ENCODE results near the gene HOXB9. TPM values are rescaled to one million over a fixed set of nuclear protein-coding genes. Genes with fewer than 3 reads are reported as not detected.

HOXB9 gene
- total and polyA plus RNA-seq, 2 experiments from 2014 or later, result 1.5 to 2.5 TPM

DNA sequence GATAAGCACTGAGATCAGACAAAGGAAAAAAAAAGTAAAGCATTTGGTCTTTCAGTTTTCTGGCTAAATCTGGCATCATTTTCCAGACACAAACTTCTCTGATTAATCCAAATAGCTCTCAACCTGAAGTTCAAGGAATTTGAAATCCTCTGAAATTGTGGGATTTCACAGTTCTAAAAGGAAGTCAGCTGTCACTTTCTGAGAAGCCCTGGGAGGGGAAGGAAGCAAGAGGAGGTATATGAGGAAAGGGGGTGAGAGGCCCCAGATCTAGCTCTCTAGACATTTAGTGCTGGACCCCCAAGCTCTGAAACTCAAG lies 17.5 kb upstream of the HOXB9 start:
- Histone ChIP-seq H3K36me3 (replicated peaks; ENCODE audit: insufficient read depth, low read depth) (no peaks in the 10 kb centered on the region), H3K79me2 (no peaks in the 10 kb centered on the region), H3K4me1 (ENCODE audit: insufficient read depth) (no peaks in the 10 kb centered on the region), H3K27me3 (peaks cover 99% of the 10 kb centered on the region), H3K9me2 (replicated peaks; ENCODE audit: insufficient read depth) (no peaks in the 10 kb centered on the region), H3K27ac (no peak overlapping the region), H4K20me1 (ENCODE audit: insufficient read depth, poor library complexity, severe bottlenecking) (no peaks in the 10 kb centered on the region), H3K9me3 (ENCODE audit: low read depth) (no peaks in the 10 kb centered on the region), H3K4me3 (no peak overlapping the region), H2AFZ (no peak overlapping the region), H3K4me2 (no peak overlapping the region)
- TF ChIP-seq, protein P1, sequence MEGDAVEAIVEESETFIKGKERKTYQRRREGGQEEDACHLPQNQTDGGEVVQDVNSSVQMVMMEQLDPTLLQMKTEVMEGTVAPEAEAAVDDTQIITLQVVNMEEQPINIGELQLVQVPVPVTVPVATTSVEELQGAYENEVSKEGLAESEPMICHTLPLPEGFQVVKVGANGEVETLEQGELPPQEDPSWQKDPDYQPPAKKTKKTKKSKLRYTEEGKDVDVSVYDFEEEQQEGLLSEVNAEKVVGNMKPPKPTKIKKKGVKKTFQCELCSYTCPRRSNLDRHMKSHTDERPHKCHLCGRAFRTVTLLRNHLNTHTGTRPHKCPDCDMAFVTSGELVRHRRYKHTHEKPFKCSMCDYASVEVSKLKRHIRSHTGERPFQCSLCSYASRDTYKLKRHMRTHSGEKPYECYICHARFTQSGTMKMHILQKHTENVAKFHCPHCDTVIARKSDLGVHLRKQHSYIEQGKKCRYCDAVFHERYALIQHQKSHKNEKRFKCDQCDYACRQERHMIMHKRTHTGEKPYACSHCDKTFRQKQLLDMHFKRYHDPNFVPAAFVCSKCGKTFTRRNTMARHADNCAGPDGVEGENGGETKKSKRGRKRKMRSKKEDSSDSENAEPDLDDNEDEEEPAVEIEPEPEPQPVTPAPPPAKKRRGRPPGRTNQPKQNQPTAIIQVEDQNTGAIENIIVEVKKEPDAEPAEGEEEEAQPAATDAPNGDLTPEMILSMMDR (IDR thresholded peaks at IDR 0.05; ENCODE audit: poor library complexity), result no peak
- TF ChIP-seq EZH2phosphoT487 (IDR thresholded peaks at IDR 0.05; ENCODE audit: low read depth, severe bottlenecking, unreplicated experiment), result no peak
- TF ChIP-seq EZH2 (IDR thresholded peaks at IDR 0.05; ENCODE audit: borderline replicate concordance), result no peak
- DNase-seq (ENCODE audit: low spot score), result no peak

DNA sequence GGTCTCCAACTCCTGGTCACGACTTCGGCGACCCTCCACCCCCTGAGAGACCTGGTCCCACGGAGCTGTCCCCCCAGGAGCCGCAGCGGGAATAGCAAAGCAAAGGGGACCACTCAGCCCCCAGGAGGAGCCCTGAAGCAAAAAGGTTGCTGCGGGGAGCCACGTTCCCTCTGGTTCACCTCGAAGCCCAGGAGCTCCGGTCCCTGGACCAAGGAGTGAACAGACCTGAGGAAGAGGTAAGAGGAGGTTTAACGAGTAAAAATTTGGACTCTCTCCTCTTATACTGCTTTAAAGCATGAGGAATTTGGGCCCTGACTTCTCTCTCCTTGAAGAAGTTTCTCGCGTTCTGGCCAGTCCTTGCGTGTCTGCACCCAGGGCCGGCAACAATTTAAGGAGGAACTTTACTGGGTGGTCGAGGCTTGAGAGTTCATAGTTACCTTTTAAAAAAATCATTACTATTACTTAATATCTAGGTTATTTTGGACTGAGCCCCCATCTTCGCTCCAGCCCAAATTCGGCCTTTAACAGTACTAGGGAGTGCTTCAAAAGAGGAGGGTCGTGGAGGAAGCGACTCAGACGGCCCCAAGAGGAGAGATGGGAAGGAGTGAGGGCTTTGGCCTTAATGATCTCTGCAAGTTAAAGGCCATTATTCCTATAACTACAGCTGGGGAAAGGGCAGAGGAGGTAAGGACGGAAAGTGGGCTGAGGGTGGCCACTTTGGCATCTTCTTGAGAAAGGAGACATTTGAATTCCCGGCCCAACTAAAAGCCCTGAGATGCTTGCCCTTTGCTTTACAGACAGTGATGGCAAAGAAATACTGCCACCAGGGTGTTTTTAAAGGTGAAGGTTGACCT lies 16.9 kb upstream of the HOXB9 start:
- H3K4me2 ChIP-seq, result no peak overlapping the region
- TF ChIP-seq EZH2phosphoT487 (IDR thresholded peaks at IDR 0.05; ENCODE audit: low read depth, severe bottlenecking, unreplicated experiment), result no peak
- TF ChIP-seq, protein P1 (IDR thresholded peaks at IDR 0.05; ENCODE audit: poor library complexity), result no peak
- TF ChIP-seq EZH2 (IDR thresholded peaks at IDR 0.05; ENCODE audit: borderline replicate concordance), result peak; percentile 4
- no peak overlapping the region for H3K27ac ChIP-seq
- H3K9me2 ChIP-seq (replicated peaks; ENCODE audit: insufficient read depth), result no peaks in the 10 kb centered on the region
- no peak for DNase-seq (ENCODE audit: low spot score)
- H3K9me3 ChIP-seq (ENCODE audit: low read depth), result no peaks in the 10 kb centered on the region
- WGBS (ENCODE audit: low lambda C conversion rate, missing lambda C conversion rate), result 33% methylated on average over 23 of the region's 23 CpGs
- H3K79me2 ChIP-seq, result no peaks in the 10 kb centered on the region
- no peaks in the 10 kb centered on the region for H3K36me3 ChIP-seq (replicated peaks; ENCODE audit: insufficient read depth, low read depth)
- no peak overlapping the region for H2AFZ ChIP-seq
- H3K4me3 ChIP-seq, result no peak overlapping the region
- no peaks in the 10 kb centered on the region for H3K4me1 ChIP-seq (ENCODE audit: insufficient read depth)
- peaks cover 99% of the 10 kb centered on the region for H3K27me3 ChIP-seq
- H4K20me1 ChIP-seq (ENCODE audit: insufficient read depth, poor library complexity, severe bottlenecking), result no peaks in the 10 kb centered on the region

DNA sequence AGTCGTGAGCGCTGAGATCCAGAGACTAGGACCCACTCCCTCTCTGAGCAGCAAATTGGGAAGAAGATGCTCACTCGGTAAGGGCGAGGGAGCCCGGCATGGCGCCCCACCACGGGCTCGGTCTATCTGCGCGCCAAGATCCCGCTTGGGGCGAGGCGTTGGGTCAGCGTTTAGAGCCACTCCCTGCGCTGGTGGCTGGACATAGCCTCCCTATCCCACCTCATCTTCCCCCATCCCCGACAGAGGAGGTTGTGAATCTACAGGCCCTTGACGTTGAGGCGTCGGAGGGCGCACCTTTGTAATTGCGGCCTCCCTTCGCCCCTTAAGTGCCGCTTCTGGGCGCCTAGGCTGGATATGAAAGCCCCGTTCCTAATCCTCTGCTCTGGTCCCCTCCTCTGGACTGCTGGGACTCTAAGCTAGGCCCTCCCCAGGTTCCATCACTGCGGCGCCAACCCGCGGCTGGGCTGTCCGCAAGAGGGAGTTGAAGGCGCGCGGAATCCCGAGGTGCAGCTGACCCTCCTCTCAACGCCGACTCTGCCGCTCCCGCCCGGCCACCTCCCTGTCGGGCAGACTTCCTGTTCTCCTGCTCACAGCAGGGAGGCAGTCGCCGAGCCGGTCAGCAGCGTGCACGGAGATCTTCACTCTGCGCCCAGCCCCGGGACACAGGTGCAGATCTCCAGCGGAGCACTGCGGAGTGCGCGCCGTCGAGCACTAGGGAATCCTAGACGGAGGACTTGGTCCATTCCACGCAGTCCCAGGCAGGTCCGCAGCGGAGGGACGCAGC lies 16.1 kb upstream of the HOXB9 start:
- Histone ChIP-seq H3K9me3 (ENCODE audit: low read depth) (no peaks in the 10 kb centered on the region), H3K4me2 (peak overlapping the region; percentile 25), H4K20me1 (ENCODE audit: insufficient read depth, poor library complexity, severe bottlenecking) (no peaks in the 10 kb centered on the region), H3K27me3 (peaks cover 99% of the 10 kb centered on the region), H3K4me3 (no peak overlapping the region), H3K27ac (no peak overlapping the region), H3K79me2 (no peaks in the 10 kb centered on the region), H3K9me2 (replicated peaks; ENCODE audit: insufficient read depth) (no peaks in the 10 kb centered on the region), H3K36me3 (replicated peaks; ENCODE audit: insufficient read depth, low read depth) (no peaks in the 10 kb centered on the region), H2AFZ (no peak overlapping the region), H3K4me1 (ENCODE audit: insufficient read depth) (no peaks in the 10 kb centered on the region)
- no peak for DNase-seq (ENCODE audit: low spot score)
- TF ChIP-seq EZH2phosphoT487 (IDR thresholded peaks at IDR 0.05; ENCODE audit: low read depth, severe bottlenecking, unreplicated experiment), result no peak
- TF ChIP-seq, protein P1 (IDR thresholded peaks at IDR 0.05; ENCODE audit: poor library complexity), result no peak
- peak; percentile 77 for TF ChIP-seq EZH2 (IDR thresholded peaks at IDR 0.05; ENCODE audit: borderline replicate concordance)
- 6% methylated on average over 57 of the region's 58 CpGs for WGBS (ENCODE audit: low lambda C conversion rate, missing lambda C conversion rate)

All from hepatocyte (in vitro differentiated cells).